ENCODE measurements around the gene SDK1.

GRCh38 chr7:3386423-3387190 lies 85.6 kb downstream of the SDK1 start:
- TF ChIP-seq CTCF (IDR thresholded peaks at IDR 0.05) (no peak), HMGXB4 (CRISPR knock-in tag; IDR thresholded peaks at IDR 0.05; ENCODE audit: borderline replicate concordance) (no peak)

All from A549 (cell line).